Dermis blood vessel endothelial cell (primary cell): Measurements from ENCODE around the gene BFSP2. TPM values are rescaled to one million over a fixed set of nuclear protein-coding genes. Genes with fewer than 3 reads are reported as not detected.

Source experiments
- DNase-seq: peaks from one replicate; pipeline ENCODE4 v3.0.0; 2010
- total RNA-seq: library from RNA; depleted of rRNA; stranded (reverse); fragments of >200 nt; gene quantifications from 2 replicates; pipeline ENCODE4 v1.2.3, GENCODE V29; 2014

The BFSP2 gene
- total RNA-seq: not detected in 2 replicates

GRCh38 chr3:133400006-133400515, at the start of gene BFSP2:
Gene BFSP2, plus strand, starts transcription at chr3:133400056. Its CDS starts 28 bp downstream, at chr3:133400084.
- no peak for DNase-seq

GRCh38 chr3:133354721-133355120, 45.1 kb upstream of the BFSP2 start:
- DNase-seq: no peak

GRCh38 chr3:133360476-133360875, 39.4 kb upstream of the BFSP2 start:
- no peak for DNase-seq

GRCh38 chr3:133361011-133361410, 38.8 kb upstream of the BFSP2 start:
- DNase-seq: no peak

- no peak for DNase-seq
These were observed 38.4 kb upstream of the BFSP2 start for GRCh38 chr3:133361435-133361834.

- no peak for DNase-seq
These were observed 37.3 kb upstream of the BFSP2 start for GRCh38 chr3:133362539-133362938.

- DNase-seq: no peak
These were observed 35.2 kb upstream of the BFSP2 start for GRCh38 chr3:133364704-133365103.

GRCh38 chr3:133366921-133367320, 32.9 kb upstream of the BFSP2 start:
- DNase-seq: no peak

GRCh38 chr3:133367403-133367802, 32.5 kb upstream of the BFSP2 start:
- no peak for DNase-seq

- DNase-seq: no peak
These were observed 31.9 kb upstream of the BFSP2 start for GRCh38 chr3:133367956-133368355.

GRCh38 chr3:133368371-133369067, 31.3 kb upstream of the BFSP2 start:
- no peak for DNase-seq

- DNase-seq: no peak
These were observed 30.8 kb upstream of the BFSP2 start for GRCh38 chr3:133369068-133369440.

GRCh38 chr3:133371181-133371580, 28.7 kb upstream of the BFSP2 start:
- no peak for DNase-seq

GRCh38 chr3:133371676-133372075, 28.2 kb upstream of the BFSP2 start:
- DNase-seq: no peak

- DNase-seq: no peak
These were observed 25.0 kb upstream of the BFSP2 start for GRCh38 chr3:133374708-133375402.

GRCh38 chr3:133375403-133375745, 24.5 kb upstream of the BFSP2 start:
- no peak for DNase-seq

GRCh38 chr3:133376810-133377209, 23.0 kb upstream of the BFSP2 start:
- peak; percentile 12 for DNase-seq

GRCh38 chr3:133377396-133377795, 22.5 kb upstream of the BFSP2 start:
- peak; percentile 74 for DNase-seq

- no peak for DNase-seq
These were observed 19.9 kb upstream of the BFSP2 start for GRCh38 chr3:133379926-133380325.

- DNase-seq: no peak
These were observed 19.2 kb upstream of the BFSP2 start for GRCh38 chr3:133380481-133381225.

- DNase-seq: no peak
These were observed 18.3 kb upstream of the BFSP2 start for GRCh38 chr3:133381346-133382109.

GRCh38 chr3:133383175-133383574, 16.7 kb upstream of the BFSP2 start:
- no peak for DNase-seq

- no peak for DNase-seq
These were observed 16.1 kb upstream of the BFSP2 start for GRCh38 chr3:133383741-133384140.
